Astrocyte of the cerebellum (primary cell): Measurements from ENCODE around the gene CYP4B1.

Source experiments
- DNase-seq: peaks from one replicate; pipeline ENCODE4 v3.0.0-alpha.2; 2011; ENCODE audit warnings: low read depth
- H3K4me3 ChIP-seq: 2 replicates; pipeline ENCODE4 v1.5.1; 2011; ENCODE audit warnings: mild to moderate bottlenecking, low read depth, low read length, moderate library complexity
- in situ Hi-C: cut with HindIII; loops from 2 replicates; pipeline ENCODE4 v1.10.0; 2017; ENCODE audit warnings: low sequenced_read_pairs
- TF ChIP-seq, protein P1 (sequence below): IDR thresholded peaks from 2 replicates; pipeline ENCODE4 v1.5.1; 2012; ENCODE audit warnings: low read length, low read depth, moderate library complexity, mild to moderate bottlenecking; ENCODE audit errors: missing control alignments

The CYP4B1 gene

DNA sequence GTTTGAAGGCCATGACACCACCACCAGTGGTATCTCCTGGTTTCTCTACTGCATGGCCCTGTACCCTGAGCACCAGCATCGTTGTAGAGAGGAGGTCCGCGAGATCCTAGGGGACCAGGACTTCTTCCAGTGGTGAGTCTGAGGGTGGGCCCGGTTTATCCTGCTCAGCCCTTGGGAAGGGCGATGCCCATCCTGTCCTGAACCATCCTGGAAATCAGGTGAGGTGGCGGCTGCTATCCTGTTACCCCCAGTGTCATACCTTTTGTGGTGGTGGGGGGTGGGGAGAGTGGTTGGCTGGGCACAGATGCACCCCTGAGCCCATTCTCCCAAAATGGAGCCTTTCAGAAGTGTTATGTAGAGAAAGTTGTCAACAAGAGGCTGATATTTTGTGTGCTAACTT lies 16.3 kb downstream of the CYP4B1 start:
- no peak overlapping the region for H3K4me3 ChIP-seq
- TF ChIP-seq, protein P1, sequence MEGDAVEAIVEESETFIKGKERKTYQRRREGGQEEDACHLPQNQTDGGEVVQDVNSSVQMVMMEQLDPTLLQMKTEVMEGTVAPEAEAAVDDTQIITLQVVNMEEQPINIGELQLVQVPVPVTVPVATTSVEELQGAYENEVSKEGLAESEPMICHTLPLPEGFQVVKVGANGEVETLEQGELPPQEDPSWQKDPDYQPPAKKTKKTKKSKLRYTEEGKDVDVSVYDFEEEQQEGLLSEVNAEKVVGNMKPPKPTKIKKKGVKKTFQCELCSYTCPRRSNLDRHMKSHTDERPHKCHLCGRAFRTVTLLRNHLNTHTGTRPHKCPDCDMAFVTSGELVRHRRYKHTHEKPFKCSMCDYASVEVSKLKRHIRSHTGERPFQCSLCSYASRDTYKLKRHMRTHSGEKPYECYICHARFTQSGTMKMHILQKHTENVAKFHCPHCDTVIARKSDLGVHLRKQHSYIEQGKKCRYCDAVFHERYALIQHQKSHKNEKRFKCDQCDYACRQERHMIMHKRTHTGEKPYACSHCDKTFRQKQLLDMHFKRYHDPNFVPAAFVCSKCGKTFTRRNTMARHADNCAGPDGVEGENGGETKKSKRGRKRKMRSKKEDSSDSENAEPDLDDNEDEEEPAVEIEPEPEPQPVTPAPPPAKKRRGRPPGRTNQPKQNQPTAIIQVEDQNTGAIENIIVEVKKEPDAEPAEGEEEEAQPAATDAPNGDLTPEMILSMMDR: no peak
- no peak for DNase-seq
- in situ Hi-C loops: no loop called here

DNA sequence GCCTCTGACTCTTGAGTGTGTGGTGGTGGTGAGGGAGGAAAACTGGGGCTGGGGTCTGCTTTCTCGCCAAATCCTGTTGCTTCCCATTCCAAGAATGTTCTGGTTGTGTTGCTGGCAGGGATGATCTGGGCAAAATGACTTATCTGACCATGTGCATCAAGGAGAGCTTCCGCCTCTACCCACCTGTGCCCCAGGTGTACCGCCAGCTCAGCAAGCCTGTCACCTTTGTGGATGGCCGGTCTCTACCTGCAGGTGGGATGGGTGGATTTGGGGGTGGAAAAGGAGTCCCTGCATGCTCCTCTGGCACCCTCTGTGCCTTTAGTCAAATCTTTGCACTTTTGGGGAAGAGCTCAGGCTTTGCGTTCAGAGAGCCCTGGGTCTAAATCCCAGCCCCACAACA lies 18.1 kb downstream of the CYP4B1 start:
- no peak for DNase-seq
- in situ Hi-C loops: no loop called here
- TF ChIP-seq, protein P1: no peak
- H3K4me3 ChIP-seq: no peak overlapping the region

DNA sequence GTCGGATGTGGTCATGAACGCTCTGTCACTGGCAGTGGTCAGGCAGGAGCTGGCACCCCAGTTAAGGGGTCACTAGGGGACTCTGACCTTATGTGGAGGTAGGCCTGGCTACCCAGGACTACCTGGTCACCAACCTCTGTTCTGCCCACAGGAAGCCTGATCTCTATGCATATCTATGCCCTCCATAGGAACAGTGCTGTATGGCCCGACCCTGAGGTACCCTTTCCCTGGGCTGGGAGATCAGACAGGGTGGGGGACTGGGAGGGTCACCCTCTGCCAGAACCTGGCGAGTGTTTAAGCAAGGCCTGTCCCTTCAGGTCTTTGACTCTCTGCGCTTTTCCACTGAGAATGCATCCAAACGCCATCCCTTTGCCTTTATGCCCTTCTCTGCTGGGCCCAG lies 19.0 kb downstream of the CYP4B1 start:
- in situ Hi-C loops: no loop called here
- H3K4me3 ChIP-seq: no peak overlapping the region

DNA sequence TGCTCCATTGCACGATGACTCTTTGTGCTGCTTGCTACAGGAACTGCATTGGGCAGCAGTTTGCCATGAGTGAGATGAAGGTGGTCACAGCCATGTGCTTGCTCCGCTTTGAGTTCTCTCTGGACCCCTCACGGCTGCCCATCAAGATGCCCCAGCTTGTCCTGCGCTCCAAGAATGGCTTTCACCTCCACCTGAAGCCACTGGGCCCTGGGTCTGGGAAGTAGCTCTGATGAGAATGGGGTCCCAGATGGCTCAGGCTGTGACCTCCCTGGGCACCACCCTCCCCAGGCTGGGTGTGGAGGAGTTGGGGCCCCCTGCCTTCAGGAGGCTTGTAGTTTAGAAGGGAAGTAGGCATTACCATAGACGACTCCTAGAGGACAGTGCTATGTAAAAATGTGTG lies 19.7 kb downstream of the CYP4B1 start:
- TF ChIP-seq, protein P1: no peak
- no peak overlapping the region for H3K4me3 ChIP-seq
- no peak for DNase-seq
- in situ Hi-C loops: no loop called here

More for the DNA sequence above, 19.0 kb downstream of the CYP4B1 start:
- TF ChIP-seq, protein P1: no peak
- no peak for DNase-seq

DNA sequence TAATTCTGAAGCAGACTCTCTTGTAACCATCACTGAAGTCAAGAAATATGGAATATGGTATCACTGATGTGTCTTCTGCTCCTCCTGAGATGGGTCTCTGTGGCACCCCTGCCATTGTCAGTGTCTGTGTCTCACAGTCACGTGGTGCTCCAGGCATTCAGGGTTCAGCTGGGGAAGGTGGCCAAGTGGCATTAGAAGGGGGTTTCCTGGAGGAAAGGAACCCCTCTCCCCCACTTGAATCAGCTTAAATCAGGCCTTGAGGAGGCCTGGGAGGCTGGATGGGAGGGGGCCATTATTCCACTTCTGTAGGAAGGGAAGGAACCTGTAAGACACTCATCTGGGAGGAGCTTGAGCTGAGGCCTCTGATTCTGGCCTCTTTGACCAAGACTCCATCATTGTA lies 20.5 kb downstream of the CYP4B1 start:
- in situ Hi-C loops: no loop called here
- TF ChIP-seq, protein P1: no peak
- no peak for DNase-seq
- H3K4me3 ChIP-seq: no peak overlapping the region

DNA sequence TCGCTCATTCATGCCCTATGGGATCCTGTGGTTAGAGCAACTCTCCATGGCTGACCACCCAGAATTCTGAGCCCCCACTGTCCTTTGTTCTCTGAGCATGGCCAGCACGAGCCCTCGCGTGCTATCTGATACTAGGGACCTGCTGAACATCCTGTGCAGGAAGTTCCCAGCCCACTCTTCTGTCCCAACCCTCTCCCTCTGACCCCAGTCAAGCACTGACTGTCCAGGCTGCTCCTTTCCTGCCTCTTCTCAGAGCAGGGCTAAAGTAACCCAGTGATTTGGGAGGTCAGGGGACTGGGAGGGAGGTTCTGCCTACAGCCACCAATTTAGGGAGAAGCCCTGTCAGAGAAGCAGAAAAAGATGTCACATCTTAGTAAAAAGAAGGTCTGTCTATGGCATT lies 21.2 kb downstream of the CYP4B1 start:
- in situ Hi-C loops: no loop called here
- no peak for DNase-seq
- TF ChIP-seq, protein P1: no peak
- no peak overlapping the region for H3K4me3 ChIP-seq

DNA sequence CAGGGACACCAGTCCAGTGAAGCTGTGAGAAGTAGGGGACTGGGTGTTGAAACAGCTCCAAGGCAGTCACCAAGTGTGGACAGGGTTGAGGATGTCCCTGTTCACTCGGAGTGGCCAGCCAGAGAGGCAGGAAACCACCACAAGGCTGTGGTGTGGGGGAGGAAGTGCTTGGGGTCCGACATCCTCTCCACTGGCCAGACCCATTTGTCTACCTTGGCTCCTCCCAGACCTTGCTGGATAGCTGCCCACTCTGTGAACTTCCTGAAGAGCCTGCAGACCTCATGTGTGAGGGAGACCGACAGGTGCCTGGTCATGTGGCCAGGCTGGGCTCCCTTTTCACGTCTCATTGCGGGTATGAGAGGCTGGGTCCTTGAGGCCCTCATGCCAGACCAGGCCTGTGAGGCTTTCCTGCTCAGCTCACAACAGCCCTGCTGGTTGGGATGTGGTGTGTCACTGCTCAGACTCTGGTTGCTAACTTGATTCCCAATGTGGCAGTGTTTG lies 21.8 kb downstream of the CYP4B1 start:
- TF ChIP-seq, protein P1: no peak
- in situ Hi-C loops: no loop called here
- no peak for DNase-seq
- no peak overlapping the region for H3K4me3 ChIP-seq
